ENCODE results near the gene VGLL4.
A peak's percentile ranks its signal among the peaks of the same experiment; 100 is the strongest.
"Not testable (repeated sequence)": the region's sequence is repeated elsewhere in the genome, so short reads cannot be mapped to it uniquely, and the experiment has no call there.

Gene VGLL4

DNA sequence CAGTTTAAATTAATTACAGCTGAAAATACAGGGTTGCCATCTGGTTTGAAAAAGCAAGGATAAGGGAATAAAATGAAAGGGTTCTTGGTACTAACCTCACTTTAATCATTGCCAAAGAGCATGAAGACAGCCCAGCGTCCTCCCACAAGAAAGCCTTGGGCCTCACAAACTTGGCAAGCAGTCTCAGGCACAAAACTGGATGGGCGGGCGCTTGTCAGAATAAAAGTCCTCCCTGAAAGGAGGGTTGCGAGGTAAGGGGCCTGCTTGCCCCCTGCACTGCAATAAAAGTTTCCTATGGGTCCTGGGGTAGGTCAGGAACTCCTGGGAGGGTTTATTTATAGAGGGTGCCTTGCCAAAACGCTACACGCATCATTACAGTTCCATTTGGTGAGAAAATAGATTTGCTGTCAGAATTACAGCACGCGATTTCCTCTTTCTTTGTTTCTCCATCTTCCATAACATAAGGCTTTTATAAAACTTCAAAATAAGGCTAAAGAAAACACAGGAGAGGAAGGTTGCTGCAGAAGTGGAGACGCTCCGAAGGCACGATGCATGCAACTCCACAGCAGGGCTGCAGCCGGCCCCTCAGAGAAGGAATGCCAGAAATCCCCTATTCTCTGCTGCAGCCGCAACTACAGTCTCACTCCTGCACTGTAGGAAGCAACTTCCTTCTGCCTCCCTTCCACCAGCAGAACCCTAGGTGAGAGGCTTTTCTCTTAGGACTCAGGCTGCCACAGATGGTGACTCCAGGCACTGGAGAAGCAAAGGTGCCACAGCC, 61.3 kb downstream of the VGLL4 start:
- DNase-seq = peak; percentile 17

DNA sequence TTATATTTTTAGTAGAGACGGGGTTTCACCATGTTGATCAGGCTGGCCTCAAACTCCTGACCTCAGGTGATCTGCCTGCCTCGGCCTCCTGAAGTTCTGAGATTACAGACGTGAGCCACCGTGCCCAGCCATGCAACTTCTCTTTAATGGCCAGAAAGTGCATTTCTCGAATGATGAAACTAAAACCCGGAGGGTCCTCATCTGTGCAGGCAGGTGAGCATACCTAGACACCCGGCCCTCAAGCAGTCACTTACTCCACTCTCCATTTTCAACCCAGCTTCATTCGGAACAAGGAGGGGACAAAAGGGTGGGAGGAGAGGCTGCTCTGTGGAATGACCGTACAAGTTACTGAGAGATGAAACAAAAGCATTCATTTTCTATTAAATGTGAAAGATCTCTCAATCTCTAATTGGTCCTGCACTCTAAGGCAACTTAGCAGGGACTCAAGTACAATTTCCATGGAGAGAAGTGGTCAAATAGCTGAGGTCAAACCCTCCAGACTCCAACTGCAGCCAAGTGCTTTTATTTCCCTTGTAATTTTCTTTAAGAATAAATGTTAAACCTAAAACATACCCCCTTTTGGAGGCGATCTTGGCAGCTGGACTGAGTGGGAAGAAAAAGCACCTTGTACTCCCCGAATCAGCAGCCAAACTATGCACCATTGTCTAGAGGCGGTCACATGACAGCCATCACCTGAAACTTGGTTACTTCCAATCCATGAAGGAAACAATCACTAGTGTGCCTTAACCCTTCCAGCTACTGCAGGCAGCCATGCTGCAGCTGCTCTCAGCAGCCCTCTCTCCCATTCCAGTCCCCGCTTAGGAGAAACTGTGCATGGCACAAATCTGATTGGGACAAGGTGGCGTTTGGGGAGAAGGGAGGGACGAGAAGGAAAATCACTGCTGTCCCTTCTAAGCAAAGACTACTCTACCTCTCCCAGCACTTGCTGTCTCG, 62.2 kb downstream of the VGLL4 start:
- DNase-seq = no peak

DNA sequence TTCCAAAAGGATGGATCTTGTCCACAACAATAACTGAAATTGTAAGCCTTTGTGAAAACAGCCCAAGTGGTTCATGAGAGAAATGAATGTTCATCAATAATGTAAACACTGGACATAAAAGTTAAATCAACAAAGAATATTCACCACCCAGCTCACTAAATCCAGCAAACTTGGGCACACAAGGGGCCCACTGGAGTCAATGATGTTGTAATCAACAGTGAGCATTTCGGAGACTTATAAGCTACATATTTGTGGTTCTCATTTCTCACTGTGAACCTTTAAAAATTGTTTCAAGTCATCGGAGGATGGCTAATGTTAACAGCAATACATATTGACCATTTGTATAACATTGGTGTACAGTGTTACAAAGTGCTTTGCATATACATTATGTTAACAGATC, 63.1 kb downstream of the VGLL4 start:
- DNase-seq = no peak

DNA sequence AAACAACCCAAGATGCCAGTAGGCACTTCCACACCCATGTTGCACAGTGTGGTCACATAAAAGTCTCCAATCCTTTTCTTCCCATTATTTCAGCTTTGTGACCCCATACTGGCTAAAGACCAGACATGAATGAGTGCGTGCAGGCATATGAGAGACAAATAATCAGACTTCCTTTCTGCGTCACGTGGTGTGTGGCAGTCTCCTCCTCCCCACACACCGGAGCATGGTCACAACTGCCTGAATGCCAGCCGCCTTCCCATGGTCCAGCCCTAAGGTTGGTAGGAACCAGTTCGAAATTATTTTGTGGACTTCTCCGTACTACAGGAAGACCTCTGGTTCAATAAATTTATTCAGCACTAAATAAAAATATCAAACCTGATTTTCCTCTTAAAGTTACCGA, 65.5 kb downstream of the VGLL4 start:
- no peak for DNase-seq

DNA sequence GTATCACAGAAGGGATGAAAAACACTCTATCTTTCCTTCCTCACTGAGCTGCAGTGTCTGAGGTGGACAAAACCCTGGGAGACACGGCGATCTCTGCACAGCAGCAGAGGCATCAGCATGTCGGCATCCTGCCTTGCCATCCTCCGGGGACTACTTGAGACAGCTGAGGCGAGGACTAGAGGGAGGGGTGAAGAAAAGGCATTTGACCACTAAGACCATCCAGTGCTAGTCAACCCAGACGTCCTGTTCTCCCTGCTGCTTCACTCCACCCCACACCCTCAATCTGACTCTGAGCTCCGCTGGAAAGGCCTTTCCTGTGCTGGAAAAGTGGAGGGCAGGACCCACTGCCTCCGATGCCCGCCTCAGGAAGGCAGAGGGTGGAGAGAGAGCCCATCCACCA, 67.3 kb downstream of the VGLL4 start:
- no peak for DNase-seq

DNA sequence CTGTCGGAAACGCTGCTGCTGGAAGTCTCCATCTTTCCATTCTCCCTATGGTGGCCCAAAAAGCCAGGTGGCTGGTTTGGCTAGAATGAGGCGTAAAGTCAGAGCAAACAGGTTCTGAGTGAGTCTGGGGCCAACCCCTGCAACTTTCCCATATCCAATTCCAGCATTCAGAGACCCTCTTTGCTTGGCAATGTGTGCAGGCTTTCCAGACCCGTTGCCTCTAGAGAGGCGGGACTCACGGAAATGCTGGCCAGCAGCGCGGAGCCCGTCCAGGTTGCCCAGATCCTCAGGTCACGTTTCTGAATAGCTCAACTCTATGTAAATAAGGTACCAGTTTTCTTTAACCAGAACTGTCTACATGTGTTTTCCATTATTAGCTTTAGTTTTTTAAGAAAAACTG, 68.0 kb downstream of the VGLL4 start:
- no peak for DNase-seq

DNA sequence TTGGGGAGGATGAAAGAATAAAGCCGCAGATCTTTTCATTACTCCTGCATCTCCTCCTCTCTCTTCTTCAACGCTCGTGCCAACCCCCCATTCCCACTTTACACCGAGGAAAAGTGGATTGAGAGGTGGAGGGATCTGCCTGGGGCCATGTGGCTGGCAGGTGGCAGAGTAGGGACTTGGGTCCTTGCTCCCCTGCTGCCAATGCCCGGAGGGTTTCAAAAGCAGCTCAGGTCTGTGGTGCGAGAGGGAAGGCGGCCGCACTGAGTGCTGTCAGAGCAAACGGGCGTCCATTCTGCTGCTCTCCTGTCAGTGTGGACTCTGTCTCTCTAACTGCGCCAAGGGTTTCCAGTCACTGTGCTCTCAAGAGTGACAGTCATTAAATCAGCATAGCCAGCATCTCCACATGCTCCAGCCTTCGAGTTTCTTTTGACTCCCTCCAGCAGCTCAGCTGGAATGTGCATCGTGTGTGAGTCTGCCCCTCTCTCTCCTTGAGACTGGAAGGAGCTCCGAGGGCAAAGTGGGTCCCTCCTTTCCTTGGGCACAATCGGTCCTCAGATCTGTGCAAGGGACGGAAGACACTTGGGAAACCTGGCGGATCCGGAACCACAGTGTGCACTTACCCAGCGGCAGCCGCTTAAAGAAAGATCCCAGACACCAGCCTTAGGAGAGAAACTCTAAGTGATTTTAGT, 68.6 kb downstream of the VGLL4 start:
- DNase-seq = no peak

DNA sequence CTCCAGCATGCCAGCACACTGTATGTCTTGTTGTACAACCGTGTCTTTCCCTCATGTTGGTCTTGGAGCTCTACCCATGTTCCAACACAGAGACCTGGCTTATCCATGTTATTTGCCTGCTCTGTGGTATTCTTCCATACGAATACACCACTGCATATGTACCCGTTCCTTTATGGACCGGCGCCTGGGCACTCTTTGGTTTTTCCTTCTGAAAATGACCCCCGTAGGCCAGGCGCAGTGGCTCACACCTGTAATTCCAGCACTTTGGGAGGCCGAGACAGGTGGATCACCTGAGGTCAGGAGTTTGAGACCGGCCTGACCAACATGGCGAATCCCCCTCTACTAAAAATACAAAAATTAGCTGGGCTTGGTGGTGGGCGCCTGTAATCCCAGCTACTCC, 71.1 kb downstream of the VGLL4 start:
- DNase-seq = not testable (repeated sequence)

DNA sequence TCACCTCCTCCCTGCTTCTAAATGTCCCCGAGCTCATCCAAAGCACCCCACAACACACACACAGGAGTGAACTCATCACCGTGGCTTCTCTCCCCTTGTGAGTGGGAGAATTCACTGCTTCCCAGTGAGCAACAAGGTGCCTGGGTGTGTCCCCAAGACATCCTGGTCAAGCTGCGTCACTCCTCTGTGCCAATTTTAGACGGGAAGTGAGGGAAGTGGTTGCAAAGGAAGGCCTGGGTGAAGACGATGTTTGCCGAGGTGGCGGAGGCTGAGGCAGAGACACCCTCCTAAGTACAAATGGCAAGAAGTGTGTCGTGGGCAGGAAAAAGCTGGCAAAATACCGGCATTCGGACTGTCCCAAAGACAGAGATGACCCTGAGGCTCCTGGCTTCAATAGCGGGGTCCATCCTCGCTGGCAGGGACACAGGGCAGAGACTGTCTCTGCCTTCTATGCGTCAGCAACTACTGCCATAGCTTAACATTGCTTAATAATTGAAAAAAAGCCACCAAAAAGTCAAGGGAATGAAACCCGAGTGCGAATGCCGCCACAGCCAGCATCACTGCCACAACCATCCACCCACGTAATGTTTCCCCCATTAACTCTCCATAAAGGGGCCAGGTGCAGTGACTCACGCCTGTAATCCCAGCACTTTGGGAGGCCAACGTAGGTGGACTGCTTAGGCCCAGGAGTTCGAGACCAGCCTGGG, 72.8 kb downstream of the VGLL4 start:
- DNase-seq = no peak

DNA sequence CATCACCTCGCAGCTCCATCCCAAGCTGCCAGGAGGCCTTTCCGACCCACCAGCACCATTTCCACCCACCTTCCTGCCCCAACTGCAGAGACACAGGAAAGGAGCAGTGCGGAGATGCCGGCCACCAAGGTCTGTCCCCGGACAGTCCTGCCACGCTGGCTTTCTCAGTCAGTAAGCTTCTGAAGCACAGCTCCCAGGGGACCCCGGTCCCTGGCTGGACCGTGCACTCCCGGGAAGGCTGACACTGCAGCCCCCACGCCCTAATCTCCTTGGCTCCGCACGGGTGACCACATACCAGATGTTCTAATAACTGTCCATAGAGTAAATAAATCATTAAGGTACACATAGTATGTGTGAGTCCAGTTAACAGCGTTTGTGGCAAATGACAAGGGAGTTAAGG, 73.5 kb downstream of the VGLL4 start:
- DNase-seq = no peak

DNA sequence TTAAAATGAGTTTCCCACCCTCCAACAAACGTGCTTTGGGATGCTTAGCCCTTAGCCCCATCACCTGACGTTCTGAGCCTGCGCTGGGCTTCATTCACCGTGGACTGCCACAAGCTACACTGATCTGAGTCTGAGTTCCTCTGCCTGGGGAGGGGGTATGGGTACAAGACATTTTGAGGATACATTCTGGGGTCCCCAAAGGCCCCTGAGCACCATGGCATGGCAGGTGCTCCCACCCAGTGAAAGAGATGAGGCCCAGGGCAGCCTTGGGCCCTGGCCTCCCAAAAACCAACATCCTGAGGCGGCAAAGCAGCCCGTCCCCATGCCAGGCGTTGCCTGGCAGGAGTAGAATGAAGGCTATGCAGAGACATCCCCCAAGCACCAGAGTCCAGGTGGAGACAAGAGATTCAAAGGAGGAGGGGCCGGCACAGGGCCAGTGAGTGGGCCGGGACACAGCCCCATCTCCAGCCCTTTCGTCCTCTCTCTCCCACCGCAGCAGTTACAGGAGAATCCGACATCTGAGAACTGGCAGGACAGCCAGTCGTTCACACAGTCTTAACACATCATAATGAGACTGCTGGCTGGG, 74.5 kb downstream of the VGLL4 start:
- DNase-seq = no peak

DNA sequence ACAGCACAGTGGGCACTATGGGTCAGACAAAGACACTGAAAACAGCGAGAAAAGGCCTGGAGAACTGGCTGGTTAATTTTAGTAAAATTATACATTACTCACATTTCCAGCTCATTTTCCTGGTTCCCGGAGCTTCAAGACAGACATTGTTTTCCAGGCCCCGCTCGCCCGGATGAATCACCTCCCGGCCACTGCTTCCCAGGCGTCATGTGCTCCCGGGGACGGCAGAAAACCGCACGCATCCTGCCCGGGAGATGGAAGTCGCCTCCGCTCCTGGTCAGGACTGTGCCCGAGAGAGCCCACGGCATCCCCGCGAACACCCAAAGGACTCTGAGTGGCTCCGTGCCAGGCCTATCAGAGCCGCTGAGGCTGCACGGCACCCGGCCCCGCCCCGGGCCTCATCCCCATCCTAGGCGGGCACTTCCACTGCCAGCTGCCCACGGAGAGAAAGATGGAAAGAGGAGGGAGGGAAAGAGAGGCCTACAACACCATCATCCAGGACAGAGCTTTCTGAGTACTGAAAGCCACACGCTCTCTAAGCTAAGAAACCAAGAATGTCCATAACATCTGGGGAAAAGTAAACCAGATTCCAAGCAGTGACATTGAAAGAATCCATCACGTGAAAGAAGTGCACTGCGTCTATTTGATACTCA, 75.1 kb downstream of the VGLL4 start:
- no peak for DNase-seq

DNA sequence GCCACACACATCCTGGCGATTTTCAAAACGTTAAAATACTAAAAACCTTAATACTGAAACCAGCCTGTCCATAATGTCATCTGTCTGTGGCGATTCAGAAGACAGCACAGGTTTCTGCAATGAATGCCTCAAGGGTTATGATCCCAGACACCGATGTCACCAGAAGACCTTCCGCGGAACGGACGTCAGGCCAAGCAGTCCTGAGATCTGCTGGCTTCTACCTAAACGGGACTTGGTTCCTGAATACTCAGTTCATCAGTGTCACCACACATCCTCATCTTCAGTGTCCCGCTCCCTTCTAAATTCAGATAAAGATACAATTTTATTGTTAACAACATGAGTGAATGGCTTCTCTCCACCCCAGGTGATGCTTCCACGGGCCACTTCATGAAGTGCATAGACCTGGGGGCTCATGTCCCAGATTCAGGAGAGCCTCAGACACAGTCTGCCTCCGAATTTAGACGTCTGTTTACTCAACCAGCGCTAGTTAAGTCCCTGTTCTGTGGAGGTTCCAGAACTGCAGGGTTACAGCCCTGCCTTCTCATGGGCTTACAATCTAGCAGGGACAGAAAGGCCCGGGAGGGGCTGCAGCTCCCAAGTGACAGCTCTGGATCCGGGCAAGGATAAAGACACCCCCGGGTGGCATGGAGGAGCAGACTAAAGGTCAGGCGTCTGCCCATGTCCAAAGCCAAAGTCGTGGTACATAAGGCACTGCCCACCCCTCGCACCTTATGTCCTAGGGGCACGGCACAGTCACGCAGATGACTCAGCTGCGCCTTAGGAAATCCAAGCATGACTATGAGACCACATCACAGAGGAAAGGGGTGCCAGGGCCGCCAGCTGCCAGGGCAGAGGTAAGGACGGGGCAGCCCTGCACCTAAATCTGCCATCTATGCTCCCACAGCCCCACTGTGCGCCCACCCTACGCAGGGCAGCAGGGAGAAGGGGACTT, 75.9 kb downstream of the VGLL4 start:
- DNase-seq = no peak

DNA sequence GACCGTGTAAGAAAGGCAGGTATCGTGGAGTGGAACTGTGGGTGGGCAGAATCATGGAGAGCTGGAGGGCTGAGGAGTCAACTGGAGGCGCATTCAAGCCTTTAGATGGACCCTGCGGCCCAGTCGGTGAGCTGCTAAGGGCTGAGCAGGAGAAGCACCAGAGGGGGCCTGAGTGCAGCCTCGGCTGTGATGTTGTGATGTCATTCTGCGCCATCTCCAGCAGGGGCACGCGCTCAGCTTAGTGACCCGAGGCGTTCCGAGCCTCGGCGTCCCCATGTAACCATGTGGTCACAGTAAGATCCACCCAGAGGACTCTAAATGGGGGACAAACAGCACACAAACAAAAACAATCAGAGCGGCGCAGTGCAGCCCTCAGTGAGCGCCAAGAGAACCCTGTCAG, 76.8 kb downstream of the VGLL4 start:
- no peak for DNase-seq

DNA sequence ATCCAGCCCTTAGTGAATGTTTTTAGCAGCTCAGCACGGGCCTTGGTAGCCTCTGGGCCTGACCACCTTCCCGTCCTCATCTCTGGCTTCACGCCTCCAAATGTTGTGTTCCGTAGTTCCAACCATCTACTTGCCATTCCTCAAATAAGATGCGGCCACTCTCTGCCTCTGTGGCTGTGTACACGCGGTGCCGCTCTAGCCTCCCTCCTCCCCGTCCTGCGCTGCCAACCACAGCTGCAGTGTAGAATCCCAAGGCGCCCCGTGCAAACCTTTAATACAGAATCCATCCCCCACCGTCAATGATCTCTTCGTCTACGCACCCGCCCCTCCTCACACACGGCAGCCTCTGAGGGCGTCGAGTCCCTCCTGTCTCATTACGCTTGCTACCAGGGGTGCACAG, 77.2 kb downstream of the VGLL4 start:
- no peak for DNase-seq

DNA sequence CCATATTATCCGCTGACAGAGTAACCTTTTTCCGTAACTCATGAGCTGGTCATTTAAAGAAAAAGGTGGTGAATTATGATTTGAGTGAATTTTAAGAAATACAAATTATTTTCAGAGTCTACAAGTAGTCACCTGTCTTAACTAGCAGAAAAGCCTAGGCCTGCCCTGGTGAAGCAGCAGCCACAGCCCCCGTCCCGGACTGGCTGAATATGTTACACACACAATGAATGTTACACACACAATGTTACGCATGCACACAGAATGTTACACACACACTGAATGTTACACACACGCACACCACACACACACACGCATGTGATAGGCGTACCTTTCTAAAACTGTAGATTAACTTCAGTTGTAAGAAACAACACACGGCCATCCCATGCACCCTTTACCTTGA, 77.8 kb downstream of the VGLL4 start:
- DNase-seq = no peak

DNA sequence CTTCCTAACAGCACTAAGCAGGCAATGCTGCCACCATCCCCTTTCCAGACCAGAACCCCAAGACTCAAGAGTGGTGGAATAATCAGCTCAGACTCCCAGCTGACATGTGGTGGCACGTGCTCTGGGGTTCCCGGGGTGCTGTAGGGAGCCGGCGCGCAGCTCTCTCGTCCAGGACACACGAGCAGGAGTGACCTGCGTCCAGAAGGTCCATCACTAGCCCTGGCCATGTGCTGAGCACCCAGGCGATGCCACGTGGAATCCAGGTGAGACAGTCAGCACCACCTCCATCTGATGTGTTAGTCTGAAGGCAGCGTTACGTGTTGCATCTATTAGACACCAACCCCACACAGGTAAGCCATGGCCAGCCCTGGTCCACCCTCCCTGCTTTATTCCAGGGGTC, 78.2 kb downstream of the VGLL4 start:
- DNase-seq = no peak

DNA sequence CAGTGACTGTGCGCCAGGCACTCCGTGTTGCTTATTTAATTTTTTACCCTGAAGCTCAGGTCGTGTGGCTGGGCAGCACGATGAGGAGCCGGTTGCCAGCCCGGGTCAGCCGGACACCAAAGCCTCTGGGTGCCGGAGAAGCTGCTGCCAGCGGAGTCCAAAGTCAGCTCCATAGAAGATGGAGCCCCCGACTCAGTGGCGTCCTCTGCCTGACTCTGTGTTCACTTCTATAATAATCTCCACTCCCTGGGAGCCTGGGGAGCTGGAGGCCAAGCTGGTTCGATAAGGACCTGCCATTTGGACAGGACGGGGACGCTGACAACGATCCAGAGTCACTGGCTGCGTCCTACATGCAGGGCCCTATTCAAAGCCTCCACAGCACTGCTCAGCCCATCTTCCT, 78.6 kb downstream of the VGLL4 start:
- DNase-seq = no peak

DNA sequence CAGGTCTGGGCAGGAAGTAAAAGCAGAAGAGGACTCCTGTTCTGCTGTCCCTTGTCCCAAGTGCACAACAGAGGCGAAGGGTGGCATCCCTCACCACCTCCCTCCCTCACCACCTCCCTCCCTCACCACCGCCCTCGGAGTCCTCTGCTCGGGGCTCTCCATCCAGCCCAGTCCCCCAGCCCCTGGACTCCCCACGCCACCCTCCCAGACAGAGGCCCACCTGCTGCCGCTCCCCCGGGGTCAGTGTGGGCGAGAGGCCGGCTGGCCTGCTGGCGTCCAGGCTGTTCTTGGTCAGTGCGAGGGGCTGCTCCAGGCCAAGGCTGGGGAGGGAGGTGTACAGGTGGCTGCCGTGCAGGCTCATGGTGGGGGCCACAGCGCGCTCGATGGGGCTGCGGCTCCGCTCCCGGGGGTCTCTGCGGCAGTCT, 79.1 kb downstream of the VGLL4 start:
- DNase-seq = no peak

DNA sequence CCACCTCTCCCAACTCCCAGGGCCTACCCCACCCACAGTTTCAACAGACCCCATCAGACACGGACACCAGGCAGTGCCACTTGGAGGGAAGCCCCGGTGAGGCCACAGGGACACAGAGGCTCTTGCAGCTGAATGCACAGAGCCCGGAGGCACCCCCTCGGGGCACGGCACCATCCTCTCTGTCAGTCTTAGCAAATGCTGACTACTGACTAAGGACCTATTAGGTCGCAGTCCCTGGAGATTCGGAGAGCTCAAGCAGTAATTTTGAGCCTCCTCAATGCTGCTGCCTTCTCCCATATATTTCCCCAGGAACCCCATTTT, 79.9 kb downstream of the VGLL4 start:
- DNase-seq = no peak
